ENCODE results near the gene CDK5RAP2. TPM values are rescaled to one million over a fixed set of nuclear protein-coding genes. Genes with fewer than 3 reads are reported as not detected.

The CDK5RAP2 gene
- total and polyA plus RNA-seq, 9 of the 15 experiments (the other 6 are each of a cell fraction or from before 2014, with no cell fraction given), result 19.9 to 68.8 (median 42.2) TPM

DNA sequence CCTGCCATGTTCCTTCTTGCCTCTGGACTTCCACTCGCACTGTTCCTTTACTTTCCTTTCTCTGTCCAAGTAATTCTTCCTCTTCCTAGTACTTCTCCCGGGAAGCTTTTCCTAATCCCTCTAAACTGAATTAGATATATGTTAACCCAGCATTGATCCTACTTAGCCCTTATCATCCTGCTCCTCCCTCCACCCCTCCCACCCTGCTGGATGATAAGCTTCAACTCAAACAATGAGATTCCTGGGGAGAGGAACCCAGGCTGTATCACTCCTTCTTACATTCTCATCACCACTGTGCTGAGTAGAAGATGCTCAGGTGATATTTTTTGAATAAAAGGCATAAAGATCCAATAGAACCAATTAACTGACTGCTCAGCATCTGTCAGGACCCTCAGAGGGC, 45.7 kb downstream of the CDK5RAP2 start (continued):
- TF ChIP-seq HNRNPL (IDR thresholded peaks at IDR 0.05; ENCODE audit: low read depth, low read length) (no peak), CREM (IDR thresholded peaks at IDR 0.05; ENCODE audit: low read depth) (no peak)

- in situ Hi-C loops (cut with MboI), result no loop called here
- Histone ChIP-seq H3K4me2 (ENCODE audit: insufficient read depth, low read length) (no peak overlapping the region), H3K9me1 (ENCODE audit: control insufficient read depth, insufficient read depth, low read length) (no peaks in the 10 kb centered on the region), H3K4me3 (no peak overlapping the region), H3K36me3 (ENCODE audit: control insufficient read depth, insufficient read depth, low read length) (peaks cover 88% of the 10 kb centered on the region), H3K9ac (ENCODE audit: insufficient read depth in 1 of 2, low read depth in 2 of 2, low read length in 2 of 2) (no peak overlapping the region), H3K27me3 (ENCODE audit: control insufficient read depth in 2 of 2, insufficient read depth in 2 of 2, low read length in 2 of 2) (no peaks in the 10 kb centered on the region), H2AFZ (ENCODE audit: low read depth, low read length) (no peak overlapping the region), H3K4me1 (replicated peaks in 1 of 2; ENCODE audit: control insufficient read depth in 2 of 2, insufficient read depth in 2 of 2, low read length in 2 of 2) (peaks cover 0 to 5% of the 10 kb centered on the region in 2 experiments; a peak in 3 of 5 replicates), H3K9me3 (replicated peaks; ENCODE audit: control insufficient read depth, insufficient read depth, low read depth, low read length) (no peaks in the 10 kb centered on the region), H4K20me1 (replicated peaks; ENCODE audit: control insufficient read depth, insufficient read depth, low read length) (no peaks in the 10 kb centered on the region), H3K27ac (ENCODE audit: extremely low read depth, low read depth, low read length) (no peak overlapping the region), H3K79me2 (ENCODE audit: control insufficient read depth, insufficient read depth, low read length) (no peaks in the 10 kb centered on the region)
- FAIRE-seq (no peak), ATAC-seq (no peak), DNase-seq (ENCODE audit: extremely low read depth in 1 of 4, low spot score in 3 of 4) (no peak)
- POLR2A ChIA-PET, result interaction anchor here (1.0 to 2.3 kb wide), 4 partner anchors 9 to 15 kb away, joined by 3 to 10 read pairs (median 4); no protein-coding TSS in a partner anchor
- CTCF ChIA-PET (ENCODE audit: low intra/inter-chr PET ratio), result no interaction called here
- WGBS (ENCODE audit: insufficient coverage, low coverage, missing lambda C conversion rate), result 85% methylated on average over 10 of the region's 10 CpGs
- BruUV-seq (replicated peaks), result no TSS peak
- TF ChIP-seq EWSR1 (IDR thresholded peaks at IDR 0.05; ENCODE audit: borderline replicate concordance, low read depth, partially characterized antibody) (no peak), NFIC (IDR thresholded peaks at IDR 0.05) (no peak), CC2D1A (IDR thresholded peaks at IDR 0.05) (no peak), ZNF3 (CRISPR knock-in tag; IDR thresholded peaks at IDR 0.05) (no peak), U2AF2 (optimal IDR thresholded peaks at IDR 0.05; ENCODE audit: low read depth, low read length) (no peak), TAF9B (IDR thresholded peaks at IDR 0.05; ENCODE audit: partially characterized antibody) (no peak), GATA2 (CRISPR knock-in tag; IDR thresholded peaks at IDR 0.05) (no peak), ZNF699 (CRISPR knock-in tag; IDR thresholded peaks at IDR 0.05; ENCODE audit: insufficient replicate concordance) (no peak), ZNF165 (CRISPR knock-in tag; IDR thresholded peaks at IDR 0.05; ENCODE audit: borderline replicate concordance) (no peak), ILK (tag; IDR thresholded peaks at IDR 0.05; ENCODE audit: borderline replicate concordance, low read depth) (no peak), TRIM28 (IDR thresholded peaks at IDR 0.05) (no peak), FOXA1 (IDR thresholded peaks at IDR 0.05; ENCODE audit: borderline replicate concordance) (no peak), CREM (IDR thresholded peaks at IDR 0.05; ENCODE audit: low read depth) (no peak), SREBF1 (IDR thresholded peaks at IDR 0.05; ENCODE audit: borderline replicate concordance, low read depth, low read length) (no peak), SP2 (IDR thresholded peaks at IDR 0.05; ENCODE audit: extremely low read depth, low read depth, low read length, poor library complexity, severe bottlenecking) (no peak), ETV1 (tag; conservative IDR thresholded peaks at IDR 0.05; ENCODE audit: low read depth) (no peak), ZBTB5 (IDR thresholded peaks at IDR 0.05) (no peak)
- intact Hi-C loops (cut with micrococcal nuclease), result no loop called here
These were observed 47.1 kb downstream of the CDK5RAP2 start for GRCh38 chr9:120532891-120533290.

All from K562 (cell line).